Measurements from ENCODE around the gene MCTP1.
A peak's percentile ranks its signal among the peaks of the same experiment; 100 is the strongest.
"Not testable (repeated sequence)": the region's sequence is repeated elsewhere in the genome, so short reads cannot be mapped to it uniquely, and the experiment has no call there.

The MCTP1 gene

GRCh38 chr5:95244479-95244878, 40.4 kb downstream of the MCTP1 start:
- no peak for DNase-seq

- DNase-seq, result no peak
Observed at GRCh38 chr5:95241635-95242034, 43.3 kb downstream of the MCTP1 start.

GRCh38 chr5:95241161-95241560, 43.7 kb downstream of the MCTP1 start:
- no peak for DNase-seq

GRCh38 chr5:95238560-95239325, 46.2 kb downstream of the MCTP1 start:
- peak; percentile 29 for DNase-seq

GRCh38 chr5:95237324-95237723, 47.6 kb downstream of the MCTP1 start:
- DNase-seq, result no peak

- DNase-seq, result peak; percentile 7
Observed at GRCh38 chr5:95235439-95235982, 49.4 kb downstream of the MCTP1 start.

GRCh38 chr5:95229646-95230045, 55.2 kb downstream of the MCTP1 start:
- no peak for DNase-seq

- no peak for DNase-seq
Observed at GRCh38 chr5:95224701-95225459, 60.0 kb downstream of the MCTP1 start.

- peak; percentile 54 for DNase-seq
Observed at GRCh38 chr5:95223566-95224258, 61.2 kb downstream of the MCTP1 start.

- no peak for DNase-seq
Observed at GRCh38 chr5:95222836-95223235, 62.1 kb downstream of the MCTP1 start.

- no peak for DNase-seq
Observed at GRCh38 chr5:95221234-95221633, 63.7 kb downstream of the MCTP1 start.

- DNase-seq, result no peak
Observed at GRCh38 chr5:95220381-95220780, 64.5 kb downstream of the MCTP1 start.

- DNase-seq, result no peak
Observed at GRCh38 chr5:95219411-95219810, 65.5 kb downstream of the MCTP1 start.

GRCh38 chr5:95217881-95218280, 67.0 kb downstream of the MCTP1 start:
- DNase-seq, result no peak

- no peak for DNase-seq
Observed at GRCh38 chr5:95217351-95217750, 67.5 kb downstream of the MCTP1 start.

GRCh38 chr5:95216136-95216955, 68.5 kb downstream of the MCTP1 start:
- DNase-seq, result no peak

GRCh38 chr5:95207811-95208210, 77.1 kb downstream of the MCTP1 start:
- not testable (repeated sequence) for DNase-seq

- DNase-seq, result no peak
Observed at GRCh38 chr5:95194856-95195255, 90.0 kb downstream of the MCTP1 start.

- no peak for DNase-seq
Observed at GRCh38 chr5:95191330-95191729, 93.6 kb downstream of the MCTP1 start.

GRCh38 chr5:95184924-95185323, 100.0 kb downstream of the MCTP1 start:
- peak; percentile 18 for DNase-seq

GRCh38 chr5:95181644-95182043, 103.2 kb downstream of the MCTP1 start:
- no peak for DNase-seq

GRCh38 chr5:95178046-95178651, 106.7 kb downstream of the MCTP1 start:
- no peak for DNase-seq

All from suppressor macrophage treated with lipopolysaccharide for 4 hours (primary cell).